Endometrium (tissue), 2 donors: ENCODE results near the gene PLEKHA8.
"Not testable (repeated sequence)": the region's sequence is repeated elsewhere in the genome, so short reads cannot be mapped to it uniquely, and the experiment has no call there.

Experiments
- FAIRE-seq: peaks from 2 replicates; lab custom pipeline; 2012; peaks lifted over from hg19 to GRCh38; lab: Jason Lieb, UNC
- donor health status: control.
- donor health status: control.

The PLEKHA8 gene

GRCh38 chr7:30065746-30066145, 37.5 kb downstream of the PLEKHA8 start:
- no peak for FAIRE-seq

DNA sequence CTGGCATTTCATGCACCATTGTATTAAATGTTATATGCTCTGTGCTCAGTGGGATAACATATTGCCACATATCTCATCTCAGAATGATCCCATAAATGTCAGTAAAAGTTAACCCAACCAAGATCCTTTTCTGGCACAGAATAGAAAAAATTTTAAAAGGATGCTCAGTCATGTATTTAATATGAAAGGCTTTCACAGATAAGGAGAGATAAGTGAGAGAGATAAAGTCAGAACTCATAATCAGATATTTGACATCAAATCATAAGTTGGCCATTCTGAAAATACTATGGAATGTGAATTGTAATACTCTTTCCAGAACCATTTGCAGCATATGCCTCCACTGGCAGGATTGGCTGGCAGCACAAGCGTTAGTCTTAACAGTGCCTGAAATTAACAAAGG, 38.5 kb downstream of the PLEKHA8 start:
- FAIRE-seq = no peak

GRCh38 chr7:30068117-30068516, 39.9 kb downstream of the PLEKHA8 start:
- FAIRE-seq = no peak

DNA sequence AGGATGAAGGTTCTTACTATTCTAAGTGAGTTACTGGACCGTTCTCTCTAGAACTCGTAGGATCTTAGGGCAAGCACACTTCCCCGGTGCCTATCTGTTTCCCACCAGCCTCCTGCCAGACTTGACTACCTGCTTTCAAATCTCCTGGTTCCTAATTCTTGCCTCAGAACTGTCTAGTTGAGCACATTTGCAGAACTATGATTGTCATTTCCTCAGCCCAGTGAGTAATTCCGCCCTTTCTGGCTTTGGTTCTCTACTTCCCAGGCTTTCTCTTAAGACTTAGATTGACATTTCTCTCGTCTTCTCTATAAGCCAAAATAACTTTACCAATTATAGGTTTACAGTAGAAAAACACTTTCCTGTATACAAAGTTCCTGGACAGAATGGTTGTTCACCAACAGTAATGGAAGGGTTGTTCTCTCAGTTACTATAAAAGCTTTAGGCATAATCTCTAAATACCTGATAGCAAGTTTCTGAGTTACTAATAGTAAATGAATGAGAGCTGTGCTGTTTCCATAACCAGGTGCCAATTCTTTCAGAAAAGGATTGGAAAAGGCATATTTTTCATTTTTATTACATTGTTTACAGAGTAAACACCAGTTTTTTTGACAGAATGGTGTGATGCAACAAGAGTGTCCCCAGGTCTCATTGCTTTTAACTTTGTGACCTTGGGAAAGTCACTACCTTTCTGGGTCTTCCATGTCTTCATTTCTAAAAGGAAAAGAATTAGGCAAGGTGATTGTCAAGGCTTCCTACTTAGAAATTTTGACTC, 41.1 kb downstream of the PLEKHA8 start:
- FAIRE-seq = no peak

DNA sequence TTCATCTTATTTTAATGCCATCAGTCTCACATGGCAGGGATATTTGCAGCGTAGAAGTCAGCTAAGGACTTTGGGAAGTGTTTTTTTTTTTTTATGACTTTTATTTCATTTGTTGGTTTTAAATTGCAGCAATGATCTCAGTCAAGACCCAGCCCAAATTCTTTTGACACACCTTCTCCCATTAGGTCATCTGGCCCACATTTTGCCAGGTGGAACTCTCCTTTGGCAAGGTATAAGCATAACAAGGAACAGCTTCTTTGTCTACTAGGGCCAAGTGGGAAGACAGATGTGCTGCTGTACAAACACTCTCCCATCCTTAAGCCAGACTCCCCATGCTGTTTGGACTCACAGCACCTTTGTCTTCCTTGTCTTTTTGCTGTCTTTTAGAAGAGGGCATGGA, 41.8 kb downstream of the PLEKHA8 start:
- FAIRE-seq = no peak

- no peak for FAIRE-seq
Observed at GRCh38 chr7:30072735-30073134, 44.5 kb downstream of the PLEKHA8 start.

- FAIRE-seq = no peak
Observed at GRCh38 chr7:30074422-30075030, 46.3 kb downstream of the PLEKHA8 start.

DNA sequence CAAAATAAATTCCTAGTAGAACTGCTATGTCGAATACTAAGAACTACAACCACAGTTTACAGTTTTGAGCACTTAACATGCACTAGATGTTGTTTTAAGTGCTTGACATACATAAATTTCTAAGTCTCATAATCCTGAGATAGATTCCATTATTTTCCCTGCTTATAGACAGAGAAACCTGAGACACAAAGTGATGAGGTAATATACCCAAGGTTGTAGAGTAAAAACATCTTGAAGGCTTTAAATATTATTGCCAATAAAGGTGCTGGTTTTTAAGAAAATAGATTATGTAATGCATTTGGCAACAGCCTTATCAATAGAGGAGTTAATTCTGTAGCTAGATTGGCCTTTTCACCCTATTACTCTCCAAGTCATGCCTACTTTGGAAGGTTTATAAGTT, 48.2 kb downstream of the PLEKHA8 start:
- FAIRE-seq = no peak

- FAIRE-seq = no peak
Observed at GRCh38 chr7:30078280-30078679, 50.1 kb downstream of the PLEKHA8 start.

DNA sequence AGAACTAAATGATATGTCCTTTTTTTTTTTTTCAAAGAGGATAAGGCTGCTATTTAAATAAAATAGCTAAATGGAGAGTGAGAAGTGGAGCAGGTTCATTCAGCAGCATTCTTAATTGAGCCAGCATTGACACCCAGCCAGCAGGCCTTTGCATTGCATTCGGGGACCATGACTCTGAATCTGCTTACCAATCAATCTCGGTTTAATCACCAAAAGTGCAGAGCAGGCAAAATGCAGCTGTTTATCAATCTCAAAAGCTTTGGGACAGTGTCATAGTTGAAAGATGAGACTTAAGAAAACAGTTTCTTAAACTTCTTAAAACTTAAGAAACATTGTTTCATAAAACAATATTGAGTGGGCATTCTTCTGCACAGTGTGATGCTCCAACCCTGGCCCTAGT, 51.7 kb downstream of the PLEKHA8 start:
- FAIRE-seq = no peak

- FAIRE-seq = no peak
Observed at GRCh38 chr7:30080818-30081217, 52.6 kb downstream of the PLEKHA8 start.

DNA sequence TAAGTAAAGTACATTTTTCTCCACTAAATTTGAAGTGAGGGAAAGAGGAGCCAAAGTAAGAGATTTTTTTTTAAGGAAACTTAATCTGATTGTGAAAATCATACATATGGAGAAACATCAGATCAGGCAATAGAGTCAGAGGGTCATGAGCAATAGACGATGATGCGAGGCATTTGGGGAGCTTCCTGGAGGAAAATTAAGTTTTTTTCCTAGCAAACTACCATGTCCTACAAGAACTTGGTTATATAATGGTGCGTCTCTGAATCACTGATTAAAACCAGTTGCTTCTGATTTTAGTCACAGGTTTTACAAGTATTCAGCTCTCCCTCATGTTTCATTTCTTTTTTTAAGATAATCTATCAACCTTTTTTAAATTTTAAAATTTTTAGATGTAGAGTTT, 54.5 kb downstream of the PLEKHA8 start:
- FAIRE-seq = no peak

- no peak for FAIRE-seq
Observed at GRCh38 chr7:30083334-30083733, 55.1 kb downstream of the PLEKHA8 start.

DNA sequence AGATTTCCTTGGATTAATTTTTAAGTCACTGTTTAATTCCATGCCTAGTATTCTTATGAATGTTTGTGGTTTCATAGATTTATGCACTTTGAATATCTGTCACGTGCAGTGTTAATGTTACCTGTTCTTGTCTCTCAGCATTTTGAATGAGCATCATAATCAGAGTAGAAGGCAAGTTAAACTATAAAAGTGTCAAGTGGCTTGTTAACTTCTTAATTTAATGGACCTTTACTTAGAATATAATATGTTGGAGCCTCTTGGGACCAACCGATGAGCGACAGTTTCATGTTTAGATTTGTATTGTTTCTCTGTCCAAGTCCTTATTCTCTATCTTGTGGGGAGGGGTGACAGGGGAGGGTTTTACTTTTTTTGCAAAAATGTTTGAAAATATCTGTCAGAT, 56.0 kb downstream of the PLEKHA8 start:
- no peak for FAIRE-seq

DNA sequence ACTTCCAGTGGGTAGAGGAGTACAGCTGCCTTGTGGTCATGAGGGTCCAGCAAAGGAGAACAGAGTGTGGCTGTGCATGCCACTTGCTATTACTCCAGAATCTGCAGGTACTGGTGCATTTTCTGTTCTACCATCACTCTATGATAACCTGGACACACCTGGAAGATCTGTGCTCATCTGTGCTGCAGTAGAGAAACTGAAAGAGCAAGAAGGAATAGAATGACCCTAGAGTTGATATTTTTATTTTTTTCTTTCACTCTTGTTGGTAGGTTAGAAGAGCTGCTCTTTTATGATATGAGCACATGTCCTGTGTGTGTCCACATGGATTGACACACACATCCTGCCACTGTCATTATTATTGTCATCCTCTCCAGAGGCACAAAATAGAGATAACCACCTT, 58.3 kb downstream of the PLEKHA8 start:
- FAIRE-seq = no peak

DNA sequence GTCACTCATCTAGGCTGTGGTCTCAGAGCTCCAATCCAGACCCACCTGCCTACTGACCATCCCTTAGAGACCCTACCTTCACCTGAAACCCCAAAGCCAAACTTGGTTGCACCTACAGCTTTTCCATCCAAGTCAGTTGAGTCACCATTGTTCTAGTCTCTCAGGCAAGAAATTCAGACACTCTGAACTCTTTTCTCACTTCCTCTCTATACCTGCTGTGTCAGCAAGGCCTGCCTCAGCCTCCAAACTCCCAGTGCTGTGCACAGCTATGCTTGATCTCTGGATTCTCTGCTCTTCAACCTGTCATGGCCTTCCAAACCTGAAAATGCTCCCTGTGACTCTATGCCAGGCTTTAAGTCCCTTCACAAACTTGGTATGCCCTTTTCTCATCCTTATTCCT, 59.2 kb downstream of the PLEKHA8 start:
- no peak for FAIRE-seq

DNA sequence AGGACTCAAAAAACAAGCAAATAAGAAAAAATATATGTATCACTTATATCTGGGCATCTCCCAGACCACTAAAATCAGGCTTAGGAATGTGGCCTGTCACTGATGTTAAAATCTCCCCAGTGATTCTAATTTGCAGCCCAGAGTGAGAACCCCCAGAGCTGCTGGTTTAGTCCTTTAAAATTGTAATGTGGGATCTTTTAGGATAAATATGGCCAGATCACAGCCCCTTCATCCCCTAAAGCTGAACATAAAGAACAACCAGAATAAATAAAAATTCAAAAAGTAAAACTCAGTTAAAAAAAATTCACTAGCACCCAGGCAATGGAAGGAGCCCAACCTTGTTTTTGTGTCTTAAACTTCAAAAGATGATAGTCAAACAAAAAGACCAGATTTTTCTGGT, 60.1 kb downstream of the PLEKHA8 start:
- FAIRE-seq = no peak

- no peak for FAIRE-seq
Observed at GRCh38 chr7:30090111-30090510, 61.9 kb downstream of the PLEKHA8 start.

GRCh38 chr7:30091491-30091912, 63.3 kb downstream of the PLEKHA8 start:
- no peak for FAIRE-seq

DNA sequence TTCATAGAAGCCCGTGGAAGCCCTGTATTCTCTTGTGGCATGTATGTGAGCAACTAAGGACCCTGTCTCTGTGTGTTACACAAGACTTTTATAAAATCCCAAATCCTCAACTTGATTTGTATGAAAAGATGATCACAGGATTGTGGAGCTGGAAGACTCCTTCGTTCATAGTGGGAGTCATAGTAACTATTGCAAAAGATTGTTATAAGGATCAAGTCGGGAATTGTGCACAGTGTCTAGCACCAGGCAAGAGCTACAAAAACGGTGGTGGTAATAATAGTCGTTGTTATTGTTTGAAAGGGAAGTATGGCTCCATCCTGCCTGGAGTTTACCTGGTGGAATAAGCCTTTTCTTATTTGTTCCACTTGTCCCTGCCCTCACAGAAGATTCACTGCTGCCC, 63.8 kb downstream of the PLEKHA8 start:
- FAIRE-seq = no peak

DNA sequence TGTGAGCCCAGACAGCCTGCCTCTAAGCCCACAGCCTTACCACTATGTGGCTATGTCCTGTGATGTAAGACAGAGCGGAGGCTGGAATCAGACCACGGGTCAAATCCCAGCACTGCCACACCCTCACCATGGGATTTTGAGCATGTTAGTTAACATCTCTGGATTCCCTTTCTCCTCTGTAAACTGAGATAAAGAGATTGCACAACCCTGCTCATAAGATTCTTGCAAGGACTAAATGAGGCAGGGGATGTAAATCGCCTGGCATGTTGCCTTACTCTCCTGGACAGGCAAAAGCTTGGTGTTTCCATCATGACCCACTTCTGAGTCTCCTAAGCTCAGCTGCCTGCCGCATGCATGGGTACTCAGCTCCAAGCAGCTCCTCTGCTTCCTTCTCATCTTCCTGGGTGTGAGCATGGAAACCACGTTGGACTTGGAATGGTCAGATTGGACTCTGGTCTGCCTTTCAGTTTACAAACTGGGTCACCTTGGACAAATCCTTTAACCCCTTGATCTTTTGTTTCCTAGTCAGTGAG, 65.3 kb downstream of the PLEKHA8 start:
- FAIRE-seq = no peak

- not testable (repeated sequence) for FAIRE-seq
Observed at GRCh38 chr7:30098599-30098998, 70.4 kb downstream of the PLEKHA8 start.

DNA sequence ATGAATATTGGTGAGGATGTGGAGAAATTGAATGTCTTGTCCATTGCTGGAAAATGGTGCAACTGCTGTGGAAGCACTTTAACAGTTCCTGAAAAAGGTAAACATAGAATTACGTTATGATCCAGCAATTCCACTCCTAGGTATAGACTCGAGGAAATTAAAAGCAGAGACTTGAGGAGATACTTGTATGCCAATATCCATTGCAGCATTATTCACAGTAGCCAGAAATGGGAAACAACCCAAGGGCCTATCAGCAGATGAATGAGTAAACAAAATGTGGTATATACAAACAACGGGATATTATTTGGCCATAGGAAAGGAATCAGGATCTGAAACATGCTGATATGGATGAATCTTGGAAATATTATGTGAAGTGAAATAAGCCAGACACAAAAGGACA, 74.1 kb downstream of the PLEKHA8 start:
- no peak for FAIRE-seq

DNA sequence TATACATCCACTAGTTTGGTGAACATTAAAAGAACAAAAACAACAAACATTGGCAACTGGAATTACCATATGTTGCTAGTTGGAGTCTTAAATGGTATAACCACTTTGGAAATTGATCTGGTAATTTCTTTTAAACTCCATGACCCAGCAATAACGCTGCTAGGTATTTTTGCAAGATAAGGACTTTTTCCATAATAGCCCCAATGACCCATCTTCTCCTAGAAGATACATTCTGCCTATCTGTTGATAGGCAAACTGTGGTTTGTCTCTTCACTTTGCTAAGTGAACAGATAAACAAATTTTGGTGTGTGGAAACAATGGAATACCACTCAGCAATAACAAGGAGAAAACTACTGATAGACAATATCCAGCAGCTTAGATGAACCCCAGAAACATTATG, 75.9 kb downstream of the PLEKHA8 start:
- FAIRE-seq = no peak
